OCI-LY1 (cell line): ENCODE measurements around the gene NOD2.

Experiments
- H2AFZ ChIP-seq: fragments of 200-600 bp; sonication (generic), shearing (Covaris generic); 2 replicates; pipeline ENCODE4 v1.6.0; 2014; ENCODE audit warnings: antibody characterized with exemption, mild to moderate bottlenecking, low read length
- H3F3A ChIP-seq: fragments of 200-600 bp; sonication (generic), shearing (Covaris generic); 2 replicates; pipeline ENCODE4 v1.6.0; 2014; ENCODE audit warnings: mild to moderate bottlenecking, antibody characterized with exemption, low read length, moderate library complexity; ENCODE audit not compliant: insufficient read depth
- H3K27ac ChIP-seq: fragments of 200-600 bp; sonication (generic); 2 replicates; pipeline ENCODE4 v1.5.1; 2014; ENCODE audit warnings: low read length, mixed run types, mild to moderate bottlenecking, low read depth; ENCODE audit not compliant: poor library complexity, severe bottlenecking
- H3K27me3 ChIP-seq: fragments of 200-600 bp; sonication (generic); 2 replicates; pipeline ENCODE4 v1.6.0; 2014; ENCODE audit warnings: antibody characterized with exemption, mild to moderate bottlenecking, low read length, moderate library complexity; ENCODE audit not compliant: insufficient read depth
- H3K36me3 ChIP-seq: fragments of 200-600 bp; sonication (generic); 2 replicates; pipeline ENCODE4 v1.6.1; 2014; ENCODE audit warnings: mild to moderate bottlenecking, antibody characterized with exemption, low read length, moderate library complexity, mixed read lengths; ENCODE audit not compliant: insufficient read depth
- H3K4me1 ChIP-seq: fragments of 200-600 bp; sonication (generic); 2 replicates; pipeline ENCODE4 v1.5.1; 2014; ENCODE audit warnings: mild to moderate bottlenecking, low read length, moderate library complexity; ENCODE audit not compliant: insufficient read depth, severe bottlenecking
- H3K4me2 ChIP-seq: fragments of 200-600 bp; sonication (generic), shearing (Covaris generic); 2 replicates; pipeline ENCODE4 v1.6.1; 2014; ENCODE audit warnings: low read length
- H3K4me3 ChIP-seq: fragments of 200-600 bp; sonication (generic); 2 replicates; pipeline ENCODE4 v1.5.1; 2014; ENCODE audit warnings: low read length, low read depth, mild to moderate bottlenecking, mixed read lengths; ENCODE audit not compliant: poor library complexity, severe bottlenecking
- H3K79me2 ChIP-seq: fragments of 200-600 bp; shearing (Covaris generic); 2 replicates; pipeline ENCODE4 v1.6.1; 2016; ENCODE audit warnings: mixed run types, low read length, mixed read lengths; ENCODE audit not compliant: insufficient read depth
- H3K9ac ChIP-seq: fragments of 200-600 bp; sonication (generic), shearing (Covaris generic); 2 replicates; pipeline ENCODE4 v1.6.1; 2014; ENCODE audit warnings: mild to moderate bottlenecking, low read length, mixed read lengths
- H3K9me2 ChIP-seq: fragments of 200-600 bp; sonication (generic), shearing (Covaris generic); 2 replicates; pipeline ENCODE4 v1.6.1; 2014; ENCODE audit warnings: low read depth, mild to moderate bottlenecking, low read length, mixed read lengths
- H3K9me3 ChIP-seq: fragments of 200-600 bp; shearing (Covaris generic); 2 replicates; pipeline ENCODE4 v1.6.1; 2014; ENCODE audit warnings: low read length, mixed read lengths
- H4K20me1 ChIP-seq: fragments of 200-600 bp; sonication (generic), shearing (Covaris generic); 2 replicates; pipeline ENCODE4 v1.6.0; 2016; ENCODE audit warnings: mild to moderate bottlenecking, low read length; ENCODE audit not compliant: insufficient read depth
- EZH2 ChIP-seq: fragments of 200-600 bp; sonication (generic), shearing (Covaris generic); IDR thresholded peaks from 2 replicates; pipeline ENCODE4 v1.8.0; 2017; ENCODE audit warnings: borderline replicate concordance, mixed run types, mild to moderate bottlenecking, antibody characterized with exemption, low read length, moderate library complexity, mixed read lengths
- TF ChIP-seq, protein P1 (sequence below): fragments of 200-600 bp; sonication (generic), shearing (Covaris generic); IDR thresholded peaks from 2 replicates; pipeline ENCODE4 v1.5.1; 2017; ENCODE audit warnings: mild to moderate bottlenecking, antibody characterized with exemption, low read length, moderate library complexity, mixed read lengths

Gene NOD2

DNA sequence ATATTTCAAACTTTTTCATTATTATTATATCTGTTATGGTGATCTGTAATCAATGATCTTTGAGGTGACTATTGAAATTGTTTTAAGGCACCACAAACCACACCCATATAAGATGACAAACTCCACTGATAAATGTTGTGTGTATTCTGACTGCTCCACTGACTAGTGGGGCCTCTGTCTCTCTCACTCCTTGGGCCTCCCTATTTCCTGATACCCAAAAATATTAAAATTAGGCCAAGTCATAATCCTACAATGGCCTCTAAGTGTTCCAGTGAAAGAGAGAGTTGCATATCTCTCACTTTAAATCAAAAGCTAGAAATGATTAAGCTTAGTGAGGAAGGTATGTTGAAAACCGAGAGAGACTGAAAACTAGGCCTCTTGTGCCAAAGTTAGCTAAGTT, 71.9 kb downstream of the NOD2 start:
- no peaks in the 10 kb centered on the region for H3K4me1 ChIP-seq
- H3K4me3 ChIP-seq, result no peak overlapping the region
- H3K27me3 ChIP-seq, result no peaks in the 10 kb centered on the region
- peaks cover 8% of the 10 kb centered on the region for H3K9me3 ChIP-seq
- TF ChIP-seq, protein P1, sequence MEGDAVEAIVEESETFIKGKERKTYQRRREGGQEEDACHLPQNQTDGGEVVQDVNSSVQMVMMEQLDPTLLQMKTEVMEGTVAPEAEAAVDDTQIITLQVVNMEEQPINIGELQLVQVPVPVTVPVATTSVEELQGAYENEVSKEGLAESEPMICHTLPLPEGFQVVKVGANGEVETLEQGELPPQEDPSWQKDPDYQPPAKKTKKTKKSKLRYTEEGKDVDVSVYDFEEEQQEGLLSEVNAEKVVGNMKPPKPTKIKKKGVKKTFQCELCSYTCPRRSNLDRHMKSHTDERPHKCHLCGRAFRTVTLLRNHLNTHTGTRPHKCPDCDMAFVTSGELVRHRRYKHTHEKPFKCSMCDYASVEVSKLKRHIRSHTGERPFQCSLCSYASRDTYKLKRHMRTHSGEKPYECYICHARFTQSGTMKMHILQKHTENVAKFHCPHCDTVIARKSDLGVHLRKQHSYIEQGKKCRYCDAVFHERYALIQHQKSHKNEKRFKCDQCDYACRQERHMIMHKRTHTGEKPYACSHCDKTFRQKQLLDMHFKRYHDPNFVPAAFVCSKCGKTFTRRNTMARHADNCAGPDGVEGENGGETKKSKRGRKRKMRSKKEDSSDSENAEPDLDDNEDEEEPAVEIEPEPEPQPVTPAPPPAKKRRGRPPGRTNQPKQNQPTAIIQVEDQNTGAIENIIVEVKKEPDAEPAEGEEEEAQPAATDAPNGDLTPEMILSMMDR, result no peak
- no peak for TF ChIP-seq EZH2
- H2AFZ ChIP-seq, result no peak overlapping the region
- H3K36me3 ChIP-seq, result peaks cover 51% of the 10 kb centered on the region
- H3F3A ChIP-seq, result no peaks in the 10 kb centered on the region
- no peak overlapping the region for H3K4me2 ChIP-seq
- no peak overlapping the region for H3K9ac ChIP-seq
- H3K79me2 ChIP-seq, result no peaks in the 10 kb centered on the region; the same call in 1 of the 2 replicates
- no peaks in the 10 kb centered on the region for H3K9me2 ChIP-seq
- H4K20me1 ChIP-seq, result no peaks in the 10 kb centered on the region
- no peak overlapping the region for H3K27ac ChIP-seq

DNA sequence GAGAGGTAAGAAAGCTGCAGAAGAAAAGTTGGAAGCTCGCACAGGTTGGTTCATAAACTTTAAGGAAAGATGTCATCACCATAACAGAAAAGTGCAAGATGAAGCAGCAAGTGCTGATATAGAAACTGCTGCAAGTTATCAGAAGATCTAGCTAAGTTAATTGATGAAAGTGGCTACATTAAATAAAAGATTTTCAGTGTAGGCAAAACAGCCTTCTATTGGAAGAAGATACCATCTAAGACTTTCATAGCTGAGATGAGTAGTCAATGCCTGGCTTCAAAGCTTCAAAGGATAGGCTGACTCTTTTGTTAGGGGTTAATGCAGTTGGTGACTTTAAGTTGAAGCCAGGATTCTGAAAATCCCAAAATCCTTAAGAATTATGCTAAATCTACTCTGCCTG, 72.5 kb downstream of the NOD2 start:
- no peaks in the 10 kb centered on the region for H4K20me1 ChIP-seq
- H3K27ac ChIP-seq, result no peak overlapping the region
- no peak overlapping the region for H2AFZ ChIP-seq
- H3K4me3 ChIP-seq, result no peak overlapping the region
- no peaks in the 10 kb centered on the region for H3K27me3 ChIP-seq
- no peak overlapping the region for H3K9ac ChIP-seq
- peaks cover 46% of the 10 kb centered on the region for H3K36me3 ChIP-seq
- H3K79me2 ChIP-seq, result no peaks in the 10 kb centered on the region; the same call in 1 of the 2 replicates
- H3K4me1 ChIP-seq, result no peaks in the 10 kb centered on the region
- H3K9me3 ChIP-seq, result peaks cover 8% of the 10 kb centered on the region
- H3K9me2 ChIP-seq, result no peaks in the 10 kb centered on the region
- no peaks in the 10 kb centered on the region for H3F3A ChIP-seq
- no peak for TF ChIP-seq EZH2
- TF ChIP-seq, protein P1, result no peak
- H3K4me2 ChIP-seq, result no peak overlapping the region

DNA sequence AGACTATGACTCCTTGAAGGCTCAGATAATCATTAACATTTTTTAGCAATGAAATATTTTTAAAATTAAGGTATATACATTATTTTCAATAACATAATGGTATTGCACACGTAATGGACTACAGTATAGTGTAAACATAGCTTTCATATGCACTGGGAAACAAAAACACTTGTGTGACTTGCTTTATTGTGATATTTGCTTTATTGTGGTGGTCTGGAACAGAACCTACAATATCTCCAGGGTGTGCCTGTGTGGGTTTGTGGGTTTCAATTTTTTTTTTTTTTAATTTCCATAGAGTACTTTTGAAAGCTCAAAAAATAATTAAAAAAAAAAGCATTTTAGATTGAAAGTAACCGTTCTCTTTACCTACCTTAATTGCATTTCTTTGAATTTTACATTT, 73.8 kb downstream of the NOD2 start:
- H3K27me3 ChIP-seq, result no peaks in the 10 kb centered on the region
- TF ChIP-seq EZH2, result no peak
- TF ChIP-seq, protein P1, result no peak

More for the DNA sequence above, 73.8 kb downstream of the NOD2 start:
- Histone ChIP-seq H3K4me2 (no peak overlapping the region), H3K9me3 (peaks cover 8% of the 10 kb centered on the region), H3K4me3 (no peak overlapping the region), H3K9ac (no peak overlapping the region), H3K4me1 (no peaks in the 10 kb centered on the region), H3K36me3 (peaks cover 42% of the 10 kb centered on the region), H3K9me2 (no peaks in the 10 kb centered on the region), H3K79me2 (no peaks in the 10 kb centered on the region; the same call in 1 of the 2 replicates), H2AFZ (no peak overlapping the region), H3F3A (no peaks in the 10 kb centered on the region), H3K27ac (no peak overlapping the region), H4K20me1 (no peaks in the 10 kb centered on the region)
